ENCODE data around the gene CDKN2C.

Gene CDKN2C

GRCh38 chr1:50964863-50965262 lies 5.2 kb upstream of the CDKN2C start:
- DNase-seq (ENCODE audit: low read depth in 3 of 3) = no peak

- no peak for DNase-seq (ENCODE audit: low read depth in 3 of 3)
Observed at GRCh38 chr1:50966991-50967390, 3.1 kb upstream of the CDKN2C start.

DNA sequence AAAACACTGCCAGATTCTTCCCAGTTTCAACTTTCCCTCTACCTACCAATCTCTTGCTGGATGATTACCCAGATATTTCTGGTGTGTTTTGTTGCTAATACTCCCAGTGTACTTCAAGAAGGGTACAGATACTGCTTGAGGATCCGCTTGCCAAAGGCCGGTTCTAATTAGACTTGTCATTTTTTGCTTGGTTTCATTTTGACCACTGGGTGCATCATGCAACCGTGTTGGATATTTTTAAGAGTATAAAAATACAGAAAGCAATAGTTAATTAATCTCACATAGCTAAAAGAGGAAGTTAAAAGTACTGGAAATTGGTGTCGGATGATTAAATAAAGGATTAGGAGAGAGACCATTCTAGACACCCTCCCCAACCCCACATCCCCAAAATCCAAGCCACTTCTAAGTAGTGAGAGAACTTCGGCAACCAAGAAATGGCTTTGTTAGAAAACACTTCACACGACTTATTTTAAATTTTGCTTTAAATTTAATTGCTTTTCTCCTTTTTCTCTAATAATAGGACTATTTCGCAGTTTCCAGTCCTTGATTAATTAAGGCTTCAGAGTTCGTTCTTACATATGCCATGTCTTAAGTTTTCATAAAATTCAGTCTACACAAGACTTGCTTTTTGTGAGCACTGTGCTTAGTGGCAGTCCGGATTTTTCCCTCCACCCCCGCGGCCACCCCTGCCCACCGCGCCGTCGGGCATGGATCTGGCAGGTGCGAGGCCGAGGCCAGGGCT lies 2.5 kb upstream of the CDKN2C start:
- DNase-seq (ENCODE audit: low read depth in 3 of 3) = no peak

DNA sequence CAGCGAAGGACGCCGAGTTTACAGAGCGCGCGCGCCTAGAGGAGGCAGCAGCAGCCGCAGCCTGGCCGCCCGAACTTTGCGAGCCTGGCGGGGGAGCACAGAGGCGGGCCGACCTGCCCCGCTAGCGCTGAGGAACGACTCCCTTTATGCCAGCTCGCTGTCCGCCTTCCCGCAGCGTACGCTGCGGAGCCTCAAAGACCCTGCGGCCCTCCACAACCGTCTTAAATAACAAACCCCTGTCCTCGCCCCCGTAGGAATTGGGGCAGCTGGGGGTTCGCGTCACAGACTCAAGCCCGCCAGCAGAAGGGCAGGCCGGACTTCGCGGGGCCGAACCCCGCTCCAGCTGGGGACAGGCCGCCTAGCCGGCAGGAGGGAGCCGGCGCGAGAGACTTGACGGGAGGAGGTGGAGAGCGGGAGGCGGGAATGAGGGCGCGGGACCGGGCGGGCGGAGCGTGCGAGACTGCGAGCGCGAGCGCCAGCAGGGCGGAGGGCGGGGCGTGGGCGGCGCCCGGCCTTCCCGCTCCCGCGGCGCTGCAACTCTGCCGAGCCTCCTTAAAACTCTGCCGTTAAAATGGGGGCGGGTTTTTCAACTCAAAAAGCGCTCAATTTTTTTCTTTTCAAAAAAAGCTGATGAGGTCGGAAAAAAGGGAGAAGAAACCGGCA lies 1.8 kb upstream of the CDKN2C start:
- peak; percentile 54 to 81 (median 66) for DNase-seq (ENCODE audit: low read depth in 3 of 3)

DNA sequence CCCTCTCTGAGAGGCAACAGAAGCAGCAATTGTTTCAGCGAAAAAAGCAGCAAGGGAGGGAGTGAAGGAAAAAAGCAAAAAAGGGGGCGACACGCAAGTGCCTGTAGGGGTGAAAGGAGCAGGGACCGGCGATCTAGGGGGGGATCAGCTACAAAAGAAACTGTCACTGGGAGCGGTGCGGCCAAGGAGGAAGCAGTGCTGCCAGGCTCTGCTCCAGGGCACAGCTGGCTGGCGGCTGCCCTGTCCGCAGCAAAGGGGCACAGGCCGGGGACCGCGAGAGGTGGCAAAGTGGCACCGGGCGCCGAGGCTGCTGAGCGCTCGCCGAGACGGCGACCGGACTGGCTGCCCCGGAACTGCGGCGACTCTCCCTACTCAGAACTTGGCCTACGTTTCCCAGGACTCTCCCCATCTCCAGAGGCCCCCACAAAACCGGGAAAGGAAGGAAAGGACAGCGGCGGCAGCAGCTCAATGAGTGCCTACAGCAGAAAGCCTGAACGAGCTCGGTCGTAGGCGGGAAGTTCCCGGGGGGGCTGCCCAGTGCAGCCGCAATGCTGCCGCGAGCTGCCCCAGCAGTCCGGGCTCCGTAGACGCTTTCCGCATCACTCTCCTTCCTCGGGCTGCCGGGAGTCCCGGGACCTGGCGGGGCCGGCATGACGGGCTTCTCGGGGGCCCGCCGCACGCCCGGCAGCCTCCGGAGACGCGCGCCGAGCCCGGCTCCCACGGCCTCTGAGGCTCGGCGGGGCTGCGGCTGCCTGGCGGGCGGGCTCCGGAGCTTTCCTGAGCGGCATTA lies 1.0 kb upstream of the CDKN2C start:
- peak in 1 of 3 experiments; percentile 38 for DNase-seq (ENCODE audit: low read depth in 3 of 3)

DNA sequence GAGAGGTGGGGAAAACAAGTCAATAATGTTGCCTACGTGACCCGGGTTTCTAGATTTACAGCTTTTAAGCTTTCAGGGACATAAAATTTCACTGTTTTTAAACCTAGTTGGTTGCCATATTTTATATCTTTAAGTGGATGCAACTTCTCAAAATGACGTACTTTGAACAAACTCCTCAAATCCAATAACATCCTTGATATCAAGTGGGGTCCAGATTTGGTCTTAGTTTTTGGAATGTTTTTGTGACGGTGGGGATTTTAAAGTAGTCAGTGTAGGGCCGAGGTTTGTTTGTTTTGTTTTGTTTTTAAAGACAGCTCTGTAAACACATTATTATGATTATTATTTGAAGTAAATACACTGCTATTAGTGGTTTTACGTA lies 453 bp downstream of the CDKN2C start:
- no peak for DNase-seq (ENCODE audit: low read depth in 3 of 3)

- DNase-seq (ENCODE audit: low read depth in 3 of 3) = no peak
Observed at GRCh38 chr1:50970931-50971582, 1.0 kb downstream of the CDKN2C start.

- no peak for DNase-seq (ENCODE audit: low read depth in 3 of 3)
Observed at GRCh38 chr1:50971748-50972305, 1.8 kb downstream of the CDKN2C start.

GRCh38 chr1:50972766-50973165 lies 2.7 kb downstream of the CDKN2C start:
- DNase-seq (ENCODE audit: low read depth in 3 of 3) = no peak

- DNase-seq (ENCODE audit: low read depth in 3 of 3) = no peak
Observed at GRCh38 chr1:50973255-50973654, 3.2 kb downstream of the CDKN2C start.

GRCh38 chr1:50973875-50974617 lies 4.0 kb downstream of the CDKN2C start:
- no peak for DNase-seq (ENCODE audit: low read depth in 3 of 3)

- DNase-seq (ENCODE audit: low read depth in 3 of 3) = no peak
Observed at GRCh38 chr1:50974618-50974935, 4.5 kb downstream of the CDKN2C start.

DNA sequence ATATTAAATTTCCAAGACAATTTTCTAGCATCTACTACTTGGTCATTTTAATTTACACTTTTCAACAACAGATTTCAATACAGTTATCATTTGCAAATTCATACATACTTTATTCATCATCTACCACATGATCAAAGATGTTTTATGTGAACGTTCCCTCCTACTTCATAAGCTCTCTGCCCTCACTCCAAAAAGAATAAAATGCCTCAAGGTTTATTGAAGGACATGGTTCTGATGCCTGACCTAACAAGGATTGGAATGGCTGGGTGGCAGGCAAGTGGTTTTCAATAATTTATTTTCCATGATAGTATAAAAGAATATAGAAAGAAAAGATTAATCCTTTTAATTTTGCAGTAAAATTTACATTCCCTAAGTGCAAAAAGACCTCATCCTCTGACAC lies 5.4 kb downstream of the CDKN2C start:
- no peak for DNase-seq (ENCODE audit: low read depth in 3 of 3)

DNA sequence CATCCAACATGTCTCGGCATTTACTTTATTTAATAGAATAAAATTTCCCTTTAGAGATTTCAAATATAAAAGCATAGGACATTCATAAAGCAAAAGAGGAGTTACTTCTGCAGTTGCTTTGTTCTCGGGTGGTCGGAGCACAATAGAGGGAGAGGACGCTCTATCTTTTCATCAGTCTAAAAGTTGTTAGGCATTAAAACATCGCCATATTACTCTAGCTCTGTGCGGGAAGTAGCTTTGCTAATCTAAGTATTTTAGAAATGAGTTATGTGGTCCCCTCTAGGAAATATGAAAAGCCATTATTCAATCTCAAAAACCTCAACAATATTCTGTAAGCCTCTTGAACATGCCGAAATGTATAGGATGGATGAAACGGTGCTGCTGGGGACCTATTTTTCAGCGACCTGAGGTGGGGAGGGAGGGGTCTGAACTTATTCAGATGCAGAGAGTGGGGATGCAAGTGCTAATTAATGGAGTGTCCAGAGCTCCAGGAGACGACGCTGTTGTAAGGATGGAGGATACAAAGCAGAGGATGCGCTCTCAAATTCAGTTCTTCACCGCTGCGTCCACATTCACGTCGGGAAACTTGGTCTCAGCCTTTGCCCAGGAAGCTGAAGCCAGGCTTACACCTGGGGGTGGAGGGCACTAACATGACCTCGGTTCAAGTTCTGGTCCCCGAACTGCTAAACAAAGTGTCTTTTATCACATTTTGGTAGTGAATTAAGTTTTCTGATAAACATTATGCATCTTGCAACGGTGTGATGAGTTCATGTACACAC lies 6.3 kb downstream of the CDKN2C start:
- no peak for DNase-seq (ENCODE audit: low read depth in 3 of 3)

- DNase-seq (ENCODE audit: low read depth in 3 of 3) = peak in 1 of 3 experiments; percentile 14
Observed at GRCh38 chr1:50976890-50977574, 7.0 kb downstream of the CDKN2C start.

- DNase-seq (ENCODE audit: low read depth in 3 of 3) = peak in 1 of 3 experiments; percentile 13
Observed at GRCh38 chr1:50977575-50978143, 7.6 kb downstream of the CDKN2C start.

- DNase-seq (ENCODE audit: low read depth in 3 of 3) = peak in 1 of 3 experiments; percentile 29
Observed at GRCh38 chr1:50978144-50978851, 8.3 kb downstream of the CDKN2C start.

- no peak for DNase-seq (ENCODE audit: low read depth in 3 of 3)
Observed at GRCh38 chr1:50978852-50979781, 9.1 kb downstream of the CDKN2C start.

All from stimulated activated CD4-positive, alpha-beta T cell treated with anti-CD3 and anti-CD28 coated beads, TNF-alpha, amount 100 ng/mL, for 24 hours (primary cell).